Measurements from ENCODE around the gene KCTD4.

DNA sequence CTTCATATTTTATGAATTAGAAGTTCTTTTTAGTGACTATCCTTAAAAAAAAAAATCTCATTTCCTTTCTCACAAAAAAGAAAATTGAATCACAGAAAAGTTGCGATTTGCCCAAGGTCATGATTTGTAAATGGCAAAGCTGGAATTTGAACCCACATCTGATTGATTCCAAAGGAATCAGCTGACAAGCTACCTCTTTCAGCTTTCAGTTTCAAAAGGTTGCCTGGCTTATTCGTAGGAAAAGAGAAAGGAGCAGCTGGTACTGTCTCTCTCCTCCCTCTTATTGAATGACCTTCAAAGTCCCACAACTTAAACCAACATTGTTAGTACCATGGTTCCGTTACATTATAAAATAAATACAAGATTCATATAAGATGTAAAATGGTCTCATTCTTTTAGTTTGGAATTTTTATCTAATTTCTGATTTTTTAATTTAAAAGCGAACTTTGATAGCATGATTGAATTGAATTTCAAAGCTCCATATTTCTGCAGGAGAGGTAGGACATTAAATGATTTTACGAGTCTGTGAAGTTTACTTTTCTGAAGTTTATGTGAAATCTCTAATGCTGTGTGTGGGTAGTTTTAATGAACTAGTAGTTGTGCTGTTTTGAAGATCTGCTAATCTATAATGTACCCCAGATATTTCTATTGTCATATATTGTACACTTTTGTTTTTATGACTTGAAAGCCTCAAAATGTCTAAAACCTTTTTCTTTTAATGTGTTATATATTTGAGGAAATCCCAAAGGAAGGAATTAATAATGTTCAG lies 18.5 kb upstream of the KCTD4 start:
- TF ChIP-seq YY1 (IDR thresholded peaks at IDR 0.05; ENCODE audit: insufficient read depth, insufficient read length) (no peak), ZNF274 (IDR thresholded peaks at IDR 0.05; ENCODE audit: low read depth, low read length) (no peak)
